Stimulated activated naive CD4-positive, alpha-beta T cell treated with Interleukin-2 at 50 U/mL for 16 hours (primary cell): ENCODE measurements around the gene DNAJB4.
A peak's percentile ranks its signal among the peaks of the same experiment; 100 is the strongest.
"Not testable (repeated sequence)": the region's sequence is repeated elsewhere in the genome, so short reads cannot be mapped to it uniquely, and the experiment has no call there.

Source experiments
- DNase-seq: peaks from one replicate; lab custom pipeline; 2025; lab: John Stamatoyannopoulos, UW

Gene DNAJB4

GRCh38 chr1:77991638-77992037, 13.1 kb upstream of the DNAJB4 start:
- no peak for DNase-seq

- no peak for DNase-seq
Measured at GRCh38 chr1:77994117-77994705, 10.5 kb upstream of the DNAJB4 start.

- DNase-seq: no peak
Measured at GRCh38 chr1:77996734-77997133, 8.0 kb upstream of the DNAJB4 start.

GRCh38 chr1:78000536-78000935, 4.2 kb upstream of the DNAJB4 start:
- not testable (repeated sequence) for DNase-seq

- no peak for DNase-seq
Measured at GRCh38 chr1:78003070-78003746, 1.5 kb upstream of the DNAJB4 start.

- DNase-seq: peak; percentile 22
Measured at GRCh38 chr1:78003882-78004718, 639 bp upstream of the DNAJB4 start.

GRCh38 chr1:78005448-78005722, 646 bp downstream of the DNAJB4 start:
- no peak for DNase-seq

GRCh38 chr1:78005755-78006154, 1.0 kb downstream of the DNAJB4 start:
- no peak for DNase-seq

GRCh38 chr1:78006521-78006920, 1.8 kb downstream of the DNAJB4 start:
- no peak for DNase-seq

GRCh38 chr1:78007677-78008341, 3.1 kb downstream of the DNAJB4 start:
- DNase-seq: no peak

GRCh38 chr1:78009276-78009675, 4.5 kb downstream of the DNAJB4 start:
- DNase-seq: no peak

- DNase-seq: no peak
Measured at GRCh38 chr1:78009836-78010235, 5.1 kb downstream of the DNAJB4 start.

- DNase-seq: no peak
Measured at GRCh38 chr1:78011050-78011449, 6.3 kb downstream of the DNAJB4 start.

GRCh38 chr1:78015148-78015547, 10.4 kb downstream of the DNAJB4 start:
- DNase-seq: no peak

- DNase-seq: no peak
Measured at GRCh38 chr1:78019024-78019423, 14.3 kb downstream of the DNAJB4 start.

GRCh38 chr1:78021134-78021533, 16.4 kb downstream of the DNAJB4 start:
- DNase-seq: not testable (repeated sequence)

- DNase-seq: no peak
Measured at GRCh38 chr1:78029793-78030192, 25.1 kb downstream of the DNAJB4 start.

- DNase-seq: no peak
Measured at GRCh38 chr1:78032996-78033796, 28.5 kb downstream of the DNAJB4 start.

- DNase-seq: no peak
Measured at GRCh38 chr1:78033797-78034172, 29.0 kb downstream of the DNAJB4 start.

GRCh38 chr1:78035121-78035520, 30.4 kb downstream of the DNAJB4 start:
- no peak for DNase-seq

- DNase-seq: no peak
Measured at GRCh38 chr1:78036450-78036849, 31.7 kb downstream of the DNAJB4 start.

- no peak for DNase-seq
Measured at GRCh38 chr1:78038071-78038470, 33.3 kb downstream of the DNAJB4 start.
